GM23248 (cell line): Measurements from ENCODE around the gene RERE.

ENCODE experiments used
- EZH2 ChIP-seq: fragments of 200-600 bp; sonication (generic); IDR thresholded peaks from 2 replicates; pipeline ENCODE4 v1.6.1; 2018; ENCODE audit warnings: antibody characterized with exemption, mild to moderate bottlenecking; ENCODE audit not compliant: insufficient read depth, poor library complexity, severe bottlenecking
- EZH2phosphoT487 ChIP-seq: fragments of 200-600 bp; sonication (generic); IDR thresholded peaks from 2 replicates; pipeline ENCODE4 v1.6.1; 2018; ENCODE audit warnings: antibody characterized with exemption, moderate library complexity, mild to moderate bottlenecking, low read depth; ENCODE audit not compliant: insufficient read depth

- no peak for TF ChIP-seq EZH2
- TF ChIP-seq EZH2phosphoT487: no peak
Observed at GRCh38 chr1:8540261-8540941, 277.0 kb downstream of the RERE start.
